Peyer's patch (tissue), 4 donors: ENCODE results near the gene ADAMTS16. TPM values are rescaled to one million over a fixed set of nuclear protein-coding genes. Genes with fewer than 3 reads are reported as not detected.
"Not testable (repeated sequence)": the region's sequence is repeated elsewhere in the genome, so short reads cannot be mapped to it uniquely, and the experiment has no call there.

Experiments used
- DNase-seq, 3 donors: peaks; one replicate each; pipeline ENCODE4 v3.0.0-alpha.2; 2017 to 2019
- H3K27ac ChIP-seq, 4 donors: fragments of 200-600 bp; sonication (generic); one replicate each; pipeline ENCODE4 v1.5.1; 2016 to 2019
- H3K27me3 ChIP-seq, 2 donors: fragments of 200-600 bp; sonication (generic); one replicate each; pipeline ENCODE4 v1.5.1; 2019
- H3K36me3 ChIP-seq, 3 donors: fragments of 200-600 bp; sonication (generic); one replicate each; pipeline ENCODE4 v1.5.1; 2016 to 2019
- H3K4me1 ChIP-seq, 4 donors: fragments of 200-600 bp; sonication (generic); one replicate each; pipeline ENCODE4 v1.5.1; 2016 to 2019
- H3K4me3 ChIP-seq, 4 donors: fragments of 200-600 bp; sonication (generic); 1 replicate in 3 of 4; 2 replicates in 1 of 4; pipeline ENCODE4 v1.5.1; 2016 to 2019; ENCODE audit warnings: mild to moderate bottlenecking in 1 of 4
- H3K9me3 ChIP-seq, 4 donors: fragments of 200-600 bp; sonication (generic); one replicate each; pipeline ENCODE4 v1.5.1; 2016 to 2019; ENCODE audit warnings: mild to moderate bottlenecking in 1 of 4
- POLR2A ChIP-seq, 2 donors: fragments of 450-650 bp; IDR thresholded peaks; one replicate each; pipeline ENCODE4 v1.5.1; 2017; ENCODE audit warnings: antibody characterized with exemption in 2 of 2, mild to moderate bottlenecking in 2 of 2, moderate library complexity in 2 of 2
- total RNA-seq, 4 donors: library from RNA; depleted of rRNA; stranded (reverse); fragments of >200 nt; gene quantifications; one replicate each; pipeline ENCODE4 v1.1.0, GENCODE V29; 2016
- TF ChIP-seq, protein P1 (sequence below), 6 experiments: fragments of 450-650 bp in 4 of 6; fragments of 200-600 bp in 2 of 6; sonication (generic) in 1 of 6; IDR thresholded peaks; one replicate each; pipeline ENCODE4 v1.5.1; 2017 to 2019; ENCODE audit warnings: antibody characterized with exemption in 6 of 6, mild to moderate bottlenecking in 3 of 6, moderate library complexity in 1 of 6

Gene ADAMTS16
- total RNA-seq, 4 donors from 2014 or later = 1.7 TPM; not detected in 3

DNA sequence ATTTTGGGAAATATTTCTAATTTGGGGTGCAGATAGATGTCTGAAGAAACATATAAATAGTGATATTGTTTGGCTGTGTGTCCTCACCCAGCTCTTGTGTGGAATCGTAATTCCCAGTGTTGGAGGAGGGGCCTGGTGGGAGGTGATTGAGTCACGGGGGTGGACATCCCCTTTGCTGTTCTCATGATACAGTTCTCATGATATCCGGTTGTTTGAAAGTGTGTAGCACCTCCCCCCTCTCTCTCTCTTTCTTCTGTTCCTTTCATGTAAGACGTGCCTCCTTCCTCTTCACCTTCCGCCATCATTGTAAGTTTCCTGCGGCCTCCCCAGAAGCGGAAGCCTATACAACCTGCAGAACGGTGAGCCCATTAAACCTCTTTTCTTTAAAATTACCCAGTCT is 11.4 kb upstream of the ADAMTS16 start:
- Histone ChIP-seq H3K4me3 (no peak overlapping the region), H3K27me3 (no peaks in the 10 kb centered on the region), H3K9me3 (no peaks in the 10 kb centered on the region), H3K36me3 (no peaks in the 10 kb centered on the region), H3K4me1 (no peaks in the 10 kb centered on the region), H3K27ac (no peak overlapping the region)
- TF ChIP-seq POLR2A (IDR thresholded peaks at IDR 0.05) = no peak
- TF ChIP-seq, protein P1, sequence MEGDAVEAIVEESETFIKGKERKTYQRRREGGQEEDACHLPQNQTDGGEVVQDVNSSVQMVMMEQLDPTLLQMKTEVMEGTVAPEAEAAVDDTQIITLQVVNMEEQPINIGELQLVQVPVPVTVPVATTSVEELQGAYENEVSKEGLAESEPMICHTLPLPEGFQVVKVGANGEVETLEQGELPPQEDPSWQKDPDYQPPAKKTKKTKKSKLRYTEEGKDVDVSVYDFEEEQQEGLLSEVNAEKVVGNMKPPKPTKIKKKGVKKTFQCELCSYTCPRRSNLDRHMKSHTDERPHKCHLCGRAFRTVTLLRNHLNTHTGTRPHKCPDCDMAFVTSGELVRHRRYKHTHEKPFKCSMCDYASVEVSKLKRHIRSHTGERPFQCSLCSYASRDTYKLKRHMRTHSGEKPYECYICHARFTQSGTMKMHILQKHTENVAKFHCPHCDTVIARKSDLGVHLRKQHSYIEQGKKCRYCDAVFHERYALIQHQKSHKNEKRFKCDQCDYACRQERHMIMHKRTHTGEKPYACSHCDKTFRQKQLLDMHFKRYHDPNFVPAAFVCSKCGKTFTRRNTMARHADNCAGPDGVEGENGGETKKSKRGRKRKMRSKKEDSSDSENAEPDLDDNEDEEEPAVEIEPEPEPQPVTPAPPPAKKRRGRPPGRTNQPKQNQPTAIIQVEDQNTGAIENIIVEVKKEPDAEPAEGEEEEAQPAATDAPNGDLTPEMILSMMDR (IDR thresholded peaks at IDR 0.05) = no peak
- DNase-seq = no peak

DNA sequence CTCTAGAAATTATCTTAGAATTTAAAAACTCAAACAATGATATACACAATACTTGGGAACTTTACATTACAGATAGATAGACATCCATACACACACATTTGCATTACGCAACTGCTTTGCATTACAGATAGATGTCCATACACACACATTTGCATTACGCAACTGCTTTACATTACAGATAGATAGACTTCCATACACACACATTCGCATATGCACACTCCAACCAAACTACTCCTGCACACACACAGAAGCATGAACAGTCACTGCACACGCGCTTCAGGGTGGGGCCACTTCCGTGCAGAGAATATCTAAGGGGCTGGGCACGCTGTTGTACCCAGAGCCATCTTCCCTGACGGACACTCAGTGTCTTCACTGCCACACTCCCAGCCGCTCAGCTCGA is 7.9 kb upstream of the ADAMTS16 start:
- Histone ChIP-seq H3K36me3 (no peaks in the 10 kb centered on the region), H3K27me3 (no peaks in the 10 kb centered on the region), H3K27ac (no peak overlapping the region), H3K9me3 (no peaks in the 10 kb centered on the region), H3K4me1 (no peaks in the 10 kb centered on the region), H3K4me3 (no peak overlapping the region)
- no peak for DNase-seq
- no peak for TF ChIP-seq POLR2A (IDR thresholded peaks at IDR 0.05)
- TF ChIP-seq, protein P1 (IDR thresholded peaks at IDR 0.05) = no peak

DNA sequence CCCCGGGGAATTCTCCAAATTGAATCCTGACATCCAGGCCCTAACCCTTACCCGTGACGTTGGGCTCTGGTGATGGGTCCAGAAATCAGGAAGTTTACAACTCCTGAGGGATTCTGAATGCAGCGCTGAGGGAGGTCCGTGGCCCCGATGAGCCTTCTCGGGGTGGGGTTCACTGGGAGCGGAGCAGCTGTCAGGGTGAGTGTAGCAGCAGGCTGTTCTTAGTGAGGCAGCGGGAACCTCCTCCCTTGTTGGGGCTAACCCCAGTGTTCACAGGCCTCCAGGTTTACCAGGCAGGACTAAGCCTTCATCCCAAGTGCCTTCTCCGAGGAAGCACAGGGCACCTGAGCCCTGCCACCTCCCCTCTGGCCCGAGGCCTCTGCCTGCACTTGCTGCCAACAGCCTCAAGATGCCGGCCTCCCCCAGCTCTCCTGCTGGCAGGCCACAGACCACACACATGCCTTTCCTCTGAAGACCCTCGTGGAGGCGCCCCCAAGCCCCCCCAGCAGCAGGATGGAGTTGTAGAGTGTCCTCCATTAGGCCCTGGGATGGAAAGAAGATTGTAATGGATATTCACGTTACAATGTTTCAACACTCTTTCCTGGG is 7.3 kb upstream of the ADAMTS16 start:
- Histone ChIP-seq H3K27me3 (no peaks in the 10 kb centered on the region), H3K4me3 (no peak overlapping the region), H3K27ac (no peak overlapping the region), H3K4me1 (no peaks in the 10 kb centered on the region), H3K36me3 (no peaks in the 10 kb centered on the region), H3K9me3 (no peaks in the 10 kb centered on the region)
- TF ChIP-seq, protein P1 (IDR thresholded peaks at IDR 0.05) = no peak
- TF ChIP-seq POLR2A (IDR thresholded peaks at IDR 0.05) = no peak
- DNase-seq = no peak

DNA sequence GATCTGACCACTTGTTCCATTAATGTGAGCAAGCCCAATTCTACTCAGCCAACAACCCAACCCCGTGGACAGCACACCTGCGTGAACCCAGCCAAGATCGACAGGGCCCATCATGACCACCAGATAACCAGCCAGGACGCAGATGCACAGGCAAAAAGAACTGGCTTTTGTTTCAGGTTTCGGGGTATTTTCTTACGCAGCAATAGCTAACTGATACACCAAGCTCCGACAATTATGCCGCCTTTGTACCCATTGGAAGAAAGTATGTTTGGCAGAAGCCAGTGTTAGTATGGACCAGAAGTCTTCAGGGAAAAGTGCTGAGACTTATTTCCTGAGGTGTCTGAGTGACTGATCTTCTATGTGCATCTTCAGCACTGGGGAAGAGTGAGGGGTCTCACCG is 6.0 kb upstream of the ADAMTS16 start:
- Histone ChIP-seq H3K4me1 (no peaks in the 10 kb centered on the region), H3K4me3 (no peak overlapping the region), H3K27ac (no peak overlapping the region), H3K9me3 (no peaks in the 10 kb centered on the region), H3K36me3 (no peaks in the 10 kb centered on the region), H3K27me3 (no peaks in the 10 kb centered on the region)
- TF ChIP-seq, protein P1 (IDR thresholded peaks at IDR 0.05) = no peak
- no peak for TF ChIP-seq POLR2A (IDR thresholded peaks at IDR 0.05)
- no peak for DNase-seq

DNA sequence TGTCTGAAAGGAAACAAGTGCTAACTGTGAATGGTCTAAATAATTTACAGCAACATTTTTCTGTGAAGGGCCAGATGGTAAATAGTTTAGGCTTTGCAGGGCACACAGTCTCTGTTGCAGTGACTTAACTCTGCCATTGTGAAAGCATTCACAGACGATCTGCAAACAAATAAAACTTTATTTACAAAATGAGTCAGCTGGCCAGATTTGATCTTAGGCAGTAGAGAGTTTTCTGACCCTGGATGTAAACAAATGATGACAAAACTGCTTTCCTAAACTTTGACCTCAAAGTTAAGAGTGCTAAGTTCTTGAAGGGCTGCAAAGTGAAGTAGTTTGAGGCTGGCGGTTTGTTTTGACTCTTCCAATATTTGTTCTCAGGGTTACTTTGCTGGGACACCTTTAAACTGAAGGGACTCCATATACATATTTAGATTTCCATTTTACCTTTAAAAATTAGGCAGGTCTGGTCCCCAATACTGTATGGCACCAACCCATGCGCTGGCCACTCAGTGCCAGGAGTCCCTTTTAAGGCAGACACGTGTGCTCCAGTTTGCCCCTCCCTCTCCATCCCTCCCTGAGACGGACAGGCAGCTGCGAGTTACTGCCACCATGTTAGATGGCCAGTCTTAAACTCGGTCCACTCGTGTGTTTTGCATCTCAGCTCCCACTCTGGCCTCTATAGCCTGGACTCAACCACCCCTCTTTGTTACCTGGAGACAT is 4.0 kb upstream of the ADAMTS16 start:
- Histone ChIP-seq H3K9me3 (no peaks in the 10 kb centered on the region), H3K4me1 (peaks cover 0 to 14% (median 0%) of the 10 kb centered on the region in 4 donors), H3K36me3 (no peaks in the 10 kb centered on the region), H3K4me3 (no peak overlapping the region), H3K27me3 (peaks cover 0 to 16% of the 10 kb centered on the region in 2 donors), H3K27ac (no peak overlapping the region)
- DNase-seq = no peak
- TF ChIP-seq POLR2A (IDR thresholded peaks at IDR 0.05) = no peak
- TF ChIP-seq, protein P1 (IDR thresholded peaks at IDR 0.05) = no peak

DNA sequence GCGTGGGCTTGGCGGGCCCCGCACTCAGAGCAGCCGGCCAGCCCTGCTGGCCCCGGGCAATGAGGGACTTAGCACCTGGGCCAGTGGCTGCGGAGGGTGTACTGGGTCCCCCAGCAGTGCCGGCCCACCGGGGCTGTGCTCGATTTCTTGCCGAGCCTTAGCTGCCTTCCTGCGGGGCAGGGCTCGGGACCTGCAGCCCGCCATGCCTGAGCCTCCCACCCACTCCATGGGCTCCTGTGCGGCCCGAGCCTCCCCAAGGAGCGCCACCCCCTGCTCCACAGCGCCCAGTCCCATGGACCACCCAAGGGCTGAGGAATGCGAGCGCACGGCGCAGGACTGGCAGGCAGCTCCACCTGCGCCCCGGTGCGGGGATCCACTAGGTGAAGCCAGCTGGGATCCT is 2.3 kb upstream of the ADAMTS16 start:
- not testable (repeated sequence) for H3K36me3 ChIP-seq, H3K27ac ChIP-seq, H3K4me3 ChIP-seq, DNase-seq, H3K9me3 ChIP-seq
- H3K4me1 ChIP-seq = peaks cover 0 to 18% (median 0%) of the 10 kb centered on the region in 4 donors
- peaks cover 0 to 19% of the 10 kb centered on the region in 2 donors for H3K27me3 ChIP-seq
